OCI-LY3 (cell line): ENCODE data around the gene RWDD4.

Source experiments
- CTCF ChIP-seq: fragments of 200-600, 300-600 bp; sonication (generic); IDR thresholded peaks from 2 replicates; pipeline ENCODE4 v1.5.1; 2014; ENCODE audit warnings: antibody characterized with exemption, low read length, low read depth
- EZH2phosphoT487 ChIP-seq: fragments of 200-600 bp; shearing (Covaris generic); IDR thresholded peaks from 2 replicates; pipeline ENCODE4 v1.6.1; 2018; ENCODE audit warnings: antibody characterized with exemption, mixed run types, low read depth

GRCh38 chr4:183675625-183676024 is 16.6 kb upstream of the RWDD4 start:
- TF ChIP-seq CTCF (no peak), EZH2phosphoT487 (no peak)
